ENCODE measurements around the gene PREB. TPM values are rescaled to one million over a fixed set of nuclear protein-coding genes. Genes with fewer than 3 reads are reported as not detected.
A peak's percentile ranks its signal among the peaks of the same experiment; 100 is the strongest.

The PREB gene
- total and polyA plus RNA-seq, 2 of the 13 experiments (the other 11 are each of a cell fraction or from before 2014, with no cell fraction given), result 112 to 192 TPM

DNA sequence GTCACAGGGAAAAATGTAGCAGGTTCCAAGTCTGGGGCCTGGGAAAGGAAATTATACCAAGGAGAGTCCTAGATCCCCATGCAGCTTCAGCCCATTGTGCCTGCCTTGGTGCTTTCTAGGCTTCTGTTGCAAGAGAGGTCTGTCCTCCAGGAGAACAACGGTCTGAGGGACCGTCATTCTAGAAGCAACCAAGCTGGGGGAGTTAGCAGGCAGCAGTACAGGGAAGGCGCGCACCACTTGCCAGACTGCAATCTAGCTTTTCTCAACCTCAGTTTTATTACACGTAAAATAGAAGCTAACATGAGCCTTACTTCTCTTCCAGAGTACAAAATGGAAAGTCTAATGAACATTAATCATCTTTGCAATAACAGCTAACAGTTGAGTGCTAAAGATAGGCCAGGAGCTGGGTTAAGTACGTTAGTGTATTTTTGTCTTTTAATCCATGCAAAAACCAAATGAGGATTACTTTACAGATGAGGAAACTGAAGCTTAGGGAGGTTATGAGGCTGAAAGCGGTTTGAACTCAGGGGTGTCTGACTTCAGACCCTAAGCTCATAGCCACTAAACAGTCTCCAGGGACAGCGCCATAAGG, 16.3 kb upstream of the PREB start:
- no peak for FAIRE-seq
- no peak for ATAC-seq
- no peaks in the 10 kb centered on the region for H3K9me3 ChIP-seq (ENCODE audit: low read length)
- no peak overlapping the region for H3K4me3 ChIP-seq (replicated peaks in 1 of 3; ENCODE audit: insufficient read depth in 1 of 3, low read depth in 2 of 3, low read length in 3 of 3)
- ChIA-PET CTCF (ENCODE audit: low intra/inter-chr PET ratio, low total read pairs) (no interaction called here), POLR2A (interaction anchor here (0.7 to 1.9 kb wide), 3 partner anchors 11 to 61 kb away, joined by 3 to 7 read pairs (median 4); partner anchors contain the start of genes ATRAID and SLC5A6)
- DNase-seq (ENCODE audit: low spot score), result no peak
- in situ Hi-C loops (cut with HindIII; ENCODE audit: extremely low pct_ligation_motif_present, low pct_unique_long_range_greater_than_20kb), result loop anchor here (5.0 kb wide), 1 partner anchor 37 kb away; no protein-coding TSS in a partner anchor
- H3K4me1 ChIP-seq (ENCODE audit: insufficient read depth, low read length), result peaks cover 73% of the 10 kb centered on the region
- H3K79me2 ChIP-seq (ENCODE audit: insufficient read depth, low read length), result no peaks in the 10 kb centered on the region
- no peaks in the 10 kb centered on the region for H4K20me1 ChIP-seq (ENCODE audit: insufficient read depth, low read length)
- intact Hi-C loops (cut with micrococcal nuclease; ENCODE audit: unreplicated experiment), result no loop called here
- WGBS (ENCODE audit: low lambda C conversion rate), result 79% methylated on average over 8 of the region's 8 CpGs
- no peak overlapping the region for H2AFZ ChIP-seq (ENCODE audit: low read length)
- no peak overlapping the region for H3K27ac ChIP-seq (ENCODE audit: extremely low read length, insufficient read depth, low read length)
- H3K36me3 ChIP-seq (replicated peaks in 1 of 2; ENCODE audit: control insufficient read depth in 1 of 2, insufficient read depth in 2 of 2, low read length in 2 of 2), result no peaks in the 10 kb centered on the region
- H3K27me3 ChIP-seq (ENCODE audit: control insufficient read depth in 1 of 2, insufficient read depth in 2 of 2, low read length in 2 of 2), result peaks cover 0 to 2% of the 10 kb centered on the region in 2 experiments; a peak in 2 of 5 replicates
- no TSS peak for BruUV-seq (replicated peaks)
- no peak overlapping the region; the same call in 1 of the 2 replicates for H3K4me2 ChIP-seq (ENCODE audit: low read depth, low read length)
- no peak for TF ChIP-seq MEF2D (CRISPR knock-in tag; IDR thresholded peaks at IDR 0.05)
- TF ChIP-seq BORCS8-MEF2B (CRISPR knock-in tag; IDR thresholded peaks at IDR 0.05), result no peak
- no peak overlapping the region for H3K9ac ChIP-seq (ENCODE audit: insufficient read depth, low read depth, low read length)

DNA sequence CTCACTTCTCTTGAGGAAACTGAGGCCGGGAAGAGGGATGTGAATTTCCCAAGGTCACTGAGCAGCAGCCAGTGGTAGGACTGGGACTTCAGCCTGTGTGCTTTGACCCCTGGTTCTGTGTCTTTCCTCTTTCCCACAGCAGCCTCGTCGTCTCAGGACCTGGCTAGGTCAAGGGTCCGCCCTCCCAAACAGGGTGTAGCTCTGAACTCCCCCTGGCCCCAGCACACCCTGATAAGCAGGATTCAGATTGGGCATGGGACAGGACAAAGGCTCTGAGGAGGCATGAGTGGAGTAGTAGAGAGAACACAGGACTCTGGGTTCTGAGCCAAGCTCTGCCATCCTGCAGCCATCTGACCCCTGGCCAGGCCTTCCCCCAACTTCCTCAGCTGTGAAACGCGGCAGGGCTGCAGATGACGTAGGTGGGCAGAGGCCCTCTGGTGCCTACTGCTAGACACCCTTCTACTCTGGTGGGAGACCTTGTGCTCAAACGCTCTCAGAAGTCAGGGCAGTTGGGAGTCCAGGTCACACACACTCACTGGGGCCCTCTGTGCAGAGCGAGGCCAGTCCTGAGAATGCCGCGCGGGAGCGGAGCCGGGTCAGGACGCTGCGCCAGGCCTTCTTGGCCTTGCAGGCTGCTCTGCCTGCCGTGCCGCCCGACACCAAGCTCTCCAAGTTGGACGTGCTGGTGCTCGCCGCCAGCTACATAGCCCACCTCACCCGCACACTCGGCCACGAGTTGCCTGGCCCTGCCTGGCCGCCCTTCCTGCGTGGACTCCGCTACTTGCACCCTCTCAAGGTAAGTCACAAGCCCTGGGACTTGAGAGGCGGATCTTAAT, 15.4 kb upstream of the PREB start:
- no peak for FAIRE-seq
- no peaks in the 10 kb centered on the region for H3K36me3 ChIP-seq (replicated peaks in 1 of 2; ENCODE audit: control insufficient read depth in 1 of 2, insufficient read depth in 2 of 2, low read length in 2 of 2)
- POLR2A ChIA-PET, result interaction anchor here (1.5 to 1.9 kb wide), 2 partner anchors 15 to 42 kb away, joined by 4 read pairs; partner anchors contain the start of gene PREB
- H2AFZ ChIP-seq (ENCODE audit: low read length), result peak overlapping the region; percentile 2
- H3K4me3 ChIP-seq (replicated peaks in 1 of 3; ENCODE audit: insufficient read depth in 1 of 3, low read depth in 2 of 3, low read length in 3 of 3), result peak overlapping the region in 1 of 3 experiments; percentile 18; a peak in 1 of 6 replicates
- no peaks in the 10 kb centered on the region for H3K9me3 ChIP-seq (ENCODE audit: low read length)
- CTCF ChIA-PET (ENCODE audit: low intra/inter-chr PET ratio, low total read pairs), result no interaction called here
- in situ Hi-C loops (cut with HindIII; ENCODE audit: extremely low pct_ligation_motif_present, low pct_unique_long_range_greater_than_20kb) (loop anchor here (5.0 kb wide), 1 partner anchor 38 kb away; no protein-coding TSS in a partner anchor), intact Hi-C loops (cut with micrococcal nuclease; ENCODE audit: unreplicated experiment) (no loop called here)
- ATAC-seq, result peak; percentile 24
- 69% methylated on average over 19 of the region's 29 CpGs for WGBS (ENCODE audit: low lambda C conversion rate)
- no TSS peak for BruUV-seq (replicated peaks)
- H3K27me3 ChIP-seq (ENCODE audit: control insufficient read depth in 1 of 2, insufficient read depth in 2 of 2, low read length in 2 of 2), result peaks cover 0 to 2% of the 10 kb centered on the region in 2 experiments; a peak in 2 of 5 replicates
- peak overlapping the region; percentile 2 for H3K9ac ChIP-seq (ENCODE audit: insufficient read depth, low read depth, low read length)
- H3K27ac ChIP-seq (ENCODE audit: extremely low read length, insufficient read depth, low read length), result no peak overlapping the region
- no peaks in the 10 kb centered on the region for H4K20me1 ChIP-seq (ENCODE audit: insufficient read depth, low read length)
- no peak for DNase-seq (ENCODE audit: low spot score)
- H3K4me1 ChIP-seq (ENCODE audit: insufficient read depth, low read length), result peaks cover 71% of the 10 kb centered on the region
- H3K4me2 ChIP-seq (ENCODE audit: low read depth, low read length), result peak overlapping the region; percentile 48
- H3K79me2 ChIP-seq (ENCODE audit: insufficient read depth, low read length), result no peaks in the 10 kb centered on the region
- no peak for TF ChIP-seq ZNF496 (CRISPR knock-in tag; IDR thresholded peaks at IDR 0.05; ENCODE audit: insufficient replicate concordance)
- 0 out of 2 replicates have a peak, but pooled peaks have one; percentile 26 for TF ChIP-seq ZNF709 (CRISPR knock-in tag; IDR thresholded peaks at IDR 0.05)
- TF ChIP-seq NR1H2 (CRISPR knock-in tag; IDR thresholded peaks at IDR 0.05; ENCODE audit: borderline replicate concordance, low read depth), result 0 out of 2 replicates have a peak, but pooled peaks have one; percentile 45
- TF ChIP-seq, protein P1, sequence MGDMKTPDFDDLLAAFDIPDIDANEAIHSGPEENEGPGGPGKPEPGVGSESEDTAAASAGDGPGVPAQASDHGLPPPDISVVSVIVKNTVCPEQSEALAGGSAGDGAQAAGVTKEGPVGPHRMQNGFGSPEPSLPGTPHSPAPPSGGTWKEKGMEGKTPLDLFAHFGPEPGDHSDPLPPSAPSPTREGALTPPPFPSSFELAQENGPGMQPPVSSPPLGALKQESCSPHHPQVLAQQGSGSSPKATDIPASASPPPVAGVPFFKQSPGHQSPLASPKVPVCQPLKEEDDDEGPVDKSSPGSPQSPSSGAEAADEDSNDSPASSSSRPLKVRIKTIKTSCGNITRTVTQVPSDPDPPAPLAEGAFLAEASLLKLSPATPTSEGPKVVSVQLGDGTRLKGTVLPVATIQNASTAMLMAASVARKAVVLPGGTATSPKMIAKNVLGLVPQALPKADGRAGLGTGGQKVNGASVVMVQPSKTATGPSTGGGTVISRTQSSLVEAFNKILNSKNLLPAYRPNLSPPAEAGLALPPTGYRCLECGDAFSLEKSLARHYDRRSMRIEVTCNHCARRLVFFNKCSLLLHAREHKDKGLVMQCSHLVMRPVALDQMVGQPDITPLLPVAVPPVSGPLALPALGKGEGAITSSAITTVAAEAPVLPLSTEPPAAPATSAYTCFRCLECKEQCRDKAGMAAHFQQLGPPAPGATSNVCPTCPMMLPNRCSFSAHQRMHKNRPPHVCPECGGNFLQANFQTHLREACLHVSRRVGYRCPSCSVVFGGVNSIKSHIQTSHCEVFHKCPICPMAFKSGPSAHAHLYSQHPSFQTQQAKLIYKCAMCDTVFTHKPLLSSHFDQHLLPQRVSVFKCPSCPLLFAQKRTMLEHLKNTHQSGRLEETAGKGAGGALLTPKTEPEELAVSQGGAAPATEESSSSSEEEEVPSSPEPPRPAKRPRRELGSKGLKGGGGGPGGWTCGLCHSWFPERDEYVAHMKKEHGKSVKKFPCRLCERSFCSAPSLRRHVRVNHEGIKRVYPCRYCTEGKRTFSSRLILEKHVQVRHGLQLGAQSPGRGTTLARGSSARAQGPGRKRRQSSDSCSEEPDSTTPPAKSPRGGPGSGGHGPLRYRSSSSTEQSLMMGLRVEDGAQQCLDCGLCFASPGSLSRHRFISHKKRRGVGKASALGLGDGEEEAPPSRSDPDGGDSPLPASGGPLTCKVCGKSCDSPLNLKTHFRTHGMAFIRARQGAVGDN (CRISPR knock-in tag; IDR thresholded peaks at IDR 0.05), result peak; percentile 68
- TF ChIP-seq, protein P2, sequence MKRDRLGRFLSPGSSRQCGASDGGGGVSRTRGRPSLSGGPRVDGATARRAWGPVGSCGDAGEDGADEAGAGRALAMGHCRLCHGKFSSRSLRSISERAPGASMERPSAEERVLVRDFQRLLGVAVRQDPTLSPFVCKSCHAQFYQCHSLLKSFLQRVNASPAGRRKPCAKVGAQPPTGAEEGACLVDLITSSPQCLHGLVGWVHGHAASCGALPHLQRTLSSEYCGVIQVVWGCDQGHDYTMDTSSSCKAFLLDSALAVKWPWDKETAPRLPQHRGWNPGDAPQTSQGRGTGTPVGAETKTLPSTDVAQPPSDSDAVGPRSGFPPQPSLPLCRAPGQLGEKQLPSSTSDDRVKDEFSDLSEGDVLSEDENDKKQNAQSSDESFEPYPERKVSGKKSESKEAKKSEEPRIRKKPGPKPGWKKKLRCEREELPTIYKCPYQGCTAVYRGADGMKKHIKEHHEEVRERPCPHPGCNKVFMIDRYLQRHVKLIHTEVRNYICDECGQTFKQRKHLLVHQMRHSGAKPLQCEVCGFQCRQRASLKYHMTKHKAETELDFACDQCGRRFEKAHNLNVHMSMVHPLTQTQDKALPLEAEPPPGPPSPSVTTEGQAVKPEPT (CRISPR knock-in tag; IDR thresholded peaks at IDR 0.05; ENCODE audit: low read depth), result no peak
- no peak for TF ChIP-seq EP300 (IDR thresholded peaks at IDR 0.05; ENCODE audit: low read depth in 2 of 2, low read length in 2 of 2)
- TF ChIP-seq EP300 (CRISPR knock-in tag; IDR thresholded peaks at IDR 0.05; ENCODE audit: borderline replicate concordance), result no peak

All from HepG2 (cell line).